PFSK-1 (cell line): ENCODE results near the gene COQ9.

ENCODE experiments used
- FOXP2 ChIP-seq: optimal IDR thresholded peaks from 2 replicates; pipeline ENCODE3; 2011; ENCODE audit warnings: borderline replicate concordance, control low read depth, inconsistent platforms; ENCODE audit not compliant: insufficient read depth; ENCODE audit errors: extremely low read length, extremely low read depth
- POLR2AphosphoS5 ChIP-seq: IDR thresholded peaks from 2 replicates; pipeline ENCODE4 v1.6.1; 2012; ENCODE audit warnings: low read depth, mild to moderate bottlenecking, control low read depth, low read length, moderate library complexity
- REST ChIP-seq, 2 experiments: IDR thresholded peaks; 2 replicates each; pipeline versions ENCODE4 v1.6.1 to v1.8.0; 2011 to 2012; ENCODE audit warnings: low read depth in 2 of 2, low read length in 2 of 2, control low read depth in 1 of 2, inconsistent platforms in 1 of 2, mild to moderate bottlenecking in 1 of 2, moderate library complexity in 1 of 2; ENCODE audit not compliant: insufficient read depth in 1 of 2
- SIN3A ChIP-seq: IDR thresholded peaks from 2 replicates; pipeline ENCODE4 v1.6.1; 2012; ENCODE audit warnings: mild to moderate bottlenecking, low read length, moderate library complexity, borderline replicate concordance; ENCODE audit not compliant: insufficient read depth
- TAF1 ChIP-seq: IDR thresholded peaks from 2 replicates; pipeline ENCODE4 v1.6.1; 2012; ENCODE audit warnings: low read length, control low read depth, borderline replicate concordance; ENCODE audit not compliant: insufficient read depth

Gene COQ9

GRCh38 chr16:57507136-57508034 lies 60.1 kb downstream of the COQ9 start:
- TF ChIP-seq FOXP2 (no peak), TAF1 (no peak), POLR2AphosphoS5 (no peak), REST (IDR thresholded peaks at IDR 0.05; ENCODE audit: insufficient read depth in 1 of 2, low read depth in 2 of 2, low read length in 2 of 2) (no peak), SIN3A (no peak)

- no peak for TF ChIP-seq SIN3A
- no peak for TF ChIP-seq FOXP2
- no peak for TF ChIP-seq REST (IDR thresholded peaks at IDR 0.05; ENCODE audit: insufficient read depth in 1 of 2, low read depth in 2 of 2, low read length in 2 of 2)
- TF ChIP-seq POLR2AphosphoS5 = no peak
- no peak for TF ChIP-seq TAF1
Observed at GRCh38 chr16:57508035-57508425, 60.8 kb downstream of the COQ9 start.

- TF ChIP-seq REST (IDR thresholded peaks at IDR 0.05; ENCODE audit: insufficient read depth in 1 of 2, low read depth in 2 of 2, low read length in 2 of 2) (no peak), FOXP2 (no peak), SIN3A (no peak), TAF1 (no peak), POLR2AphosphoS5 (no peak)
Observed at GRCh38 chr16:57509231-57509923, 62.1 kb downstream of the COQ9 start.

GRCh38 chr16:57510016-57510871 lies 63.0 kb downstream of the COQ9 start:
- TF ChIP-seq SIN3A = no peak
